Esophagus squamous epithelium (tissue), 4 donors: ENCODE measurements around the gene CSMD2.

Experiments used
- CTCF ChIP-seq, 6 experiments: fragments of 450-650 bp in 4 of 6; fragments of 200-600 bp in 2 of 6; sonication (generic) in 2 of 6; IDR thresholded peaks; one replicate each; pipeline ENCODE4 v1.5.1; 2016 to 2019; ENCODE audit warnings: antibody characterized with exemption in 6 of 6, mild to moderate bottlenecking in 4 of 6, moderate library complexity in 4 of 6
- POLR2A ChIP-seq, 4 donors: fragments of 450-650 bp; IDR thresholded peaks; one replicate each; pipeline ENCODE4 v1.6.1; 2017; ENCODE audit warnings: antibody characterized with exemption in 4 of 4, mild to moderate bottlenecking in 4 of 4, moderate library complexity in 3 of 4

DNA sequence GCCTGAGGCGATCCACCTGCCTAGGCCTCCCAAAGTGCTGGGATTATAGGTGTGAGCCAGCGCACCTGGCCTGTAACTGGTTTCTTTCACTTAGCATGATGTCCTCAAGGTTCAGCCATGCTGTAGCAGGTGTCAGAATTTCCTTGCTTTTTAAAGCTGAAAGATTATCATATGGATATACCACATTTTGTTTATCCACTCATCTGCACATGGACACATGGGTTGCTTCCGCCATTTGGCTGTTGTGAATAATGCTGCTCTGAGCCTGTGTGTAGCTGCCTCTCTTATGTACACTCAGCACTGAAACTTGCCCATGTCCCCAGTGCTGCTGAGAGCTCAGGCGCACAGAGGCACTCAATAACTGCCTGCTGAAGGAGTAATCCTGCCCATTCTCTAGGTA lies 11.8 kb downstream of the CSMD2 start:
- no peak for TF ChIP-seq CTCF (IDR thresholded peaks at IDR 0.05)
- no peak for TF ChIP-seq POLR2A (IDR thresholded peaks at IDR 0.05)
